IPS-18c (cell line): ENCODE measurements around the gene SHKBP1.
A peak's percentile ranks its signal among the peaks of the same experiment; 100 is the strongest.
"Not testable (repeated sequence)": the region's sequence is repeated elsewhere in the genome, so short reads cannot be mapped to it uniquely, and the experiment has no call there.

ENCODE experiments used
- H3K4me3 ChIP-seq: 2 replicates; pipeline ENCODE4 v1.7.0; 2013; ENCODE audit warnings: low read depth, mild to moderate bottlenecking, low read length, moderate library complexity; ENCODE audit not compliant: insufficient read depth
- H3K9me3 ChIP-seq: one replicate; pipeline ENCODE4 v1.6.1; 2013; ENCODE audit warnings: mild to moderate bottlenecking, low read length, moderate library complexity; ENCODE audit not compliant: control insufficient read depth, insufficient read depth

SHKBP1 gene

DNA sequence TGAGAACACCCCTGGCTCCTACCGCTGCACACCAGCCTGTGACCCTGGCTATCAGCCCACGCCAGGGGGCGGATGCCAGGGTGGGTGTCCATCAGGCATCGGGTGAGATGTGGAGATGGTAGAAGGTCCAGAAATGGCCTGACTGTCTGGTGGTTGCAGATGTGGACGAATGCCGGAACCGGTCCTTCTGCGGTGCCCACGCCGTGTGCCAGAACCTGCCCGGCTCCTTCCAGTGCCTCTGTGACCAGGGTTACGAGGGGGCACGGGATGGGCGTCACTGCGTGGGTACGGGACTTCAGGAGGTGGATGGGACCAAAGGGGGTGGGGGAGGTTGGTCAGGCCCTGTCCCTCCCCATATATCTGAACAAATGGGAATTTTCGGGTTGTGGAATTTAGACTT is 40.3 kb downstream of the SHKBP1 start:
- Histone ChIP-seq H3K9me3 (no peaks in the 10 kb centered on the region), H3K4me3 (no peak overlapping the region)

GRCh38 chr19:40617961-40618360 is 41.3 kb downstream of the SHKBP1 start:
- Histone ChIP-seq H3K4me3 (no peak overlapping the region), H3K9me3 (no peaks in the 10 kb centered on the region)

DNA sequence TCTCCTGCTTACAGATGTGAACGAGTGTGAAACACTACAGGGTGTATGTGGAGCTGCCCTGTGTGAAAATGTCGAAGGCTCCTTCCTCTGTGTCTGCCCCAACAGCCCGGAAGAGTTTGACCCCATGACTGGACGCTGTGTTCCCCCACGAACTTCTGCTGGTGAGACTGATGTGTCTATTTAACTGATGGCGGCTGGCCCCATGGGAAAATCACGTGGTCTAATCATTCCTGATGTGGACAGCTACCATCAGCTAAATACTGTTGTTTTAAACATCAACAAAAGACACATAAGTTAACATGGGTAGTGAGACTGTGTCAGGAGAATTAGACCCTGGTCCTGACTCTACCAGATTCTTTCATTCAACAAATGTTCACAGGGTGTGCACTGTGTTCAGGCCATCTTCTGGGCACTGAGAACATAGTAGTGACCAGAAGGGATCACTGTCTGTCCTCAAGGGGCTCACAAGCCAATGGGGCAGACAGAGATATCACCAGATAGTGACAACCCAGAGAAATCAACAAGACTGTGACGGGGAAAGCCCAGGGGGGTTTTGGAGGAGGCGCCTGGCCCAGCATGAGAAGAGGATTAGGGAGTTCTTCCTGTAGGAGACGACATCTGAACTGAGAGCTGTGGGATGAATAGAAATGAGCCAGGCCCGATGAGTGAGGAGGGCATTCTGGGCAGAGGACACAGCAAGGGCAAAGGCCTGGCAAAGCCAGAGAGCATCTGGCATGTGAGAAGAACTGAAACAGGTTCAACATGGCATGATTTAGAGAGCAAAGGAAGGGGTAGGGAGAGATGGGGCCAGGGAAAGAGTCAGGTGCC is 42.9 kb downstream of the SHKBP1 start:
- no peaks in the 10 kb centered on the region for H3K9me3 ChIP-seq
- no peak overlapping the region for H3K4me3 ChIP-seq

GRCh38 chr19:40620161-40620485 is 43.5 kb downstream of the SHKBP1 start:
- H3K9me3 ChIP-seq, result no peaks in the 10 kb centered on the region
- no peak overlapping the region for H3K4me3 ChIP-seq

DNA sequence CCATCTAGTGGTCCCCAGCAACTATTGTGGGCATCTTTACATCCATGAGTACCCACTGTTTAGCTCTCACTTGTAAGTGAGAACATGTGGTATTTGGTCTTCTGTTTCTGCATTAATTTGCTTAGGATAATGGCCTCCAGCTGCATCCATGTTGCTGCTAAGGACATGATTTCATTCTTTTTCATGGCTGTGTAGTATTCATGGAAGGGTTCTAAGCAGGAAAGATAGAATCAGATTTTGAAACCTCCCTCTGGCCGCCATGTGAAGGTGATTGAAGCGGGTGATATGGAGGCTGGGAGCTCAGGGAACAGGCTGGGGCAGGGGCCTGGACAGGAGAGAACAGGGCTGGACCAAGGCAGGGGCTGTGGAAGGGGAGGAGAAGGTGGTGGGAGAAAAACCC is 44.6 kb downstream of the SHKBP1 start:
- Histone ChIP-seq H3K9me3 (no peaks in the 10 kb centered on the region), H3K4me3 (no peak overlapping the region)

DNA sequence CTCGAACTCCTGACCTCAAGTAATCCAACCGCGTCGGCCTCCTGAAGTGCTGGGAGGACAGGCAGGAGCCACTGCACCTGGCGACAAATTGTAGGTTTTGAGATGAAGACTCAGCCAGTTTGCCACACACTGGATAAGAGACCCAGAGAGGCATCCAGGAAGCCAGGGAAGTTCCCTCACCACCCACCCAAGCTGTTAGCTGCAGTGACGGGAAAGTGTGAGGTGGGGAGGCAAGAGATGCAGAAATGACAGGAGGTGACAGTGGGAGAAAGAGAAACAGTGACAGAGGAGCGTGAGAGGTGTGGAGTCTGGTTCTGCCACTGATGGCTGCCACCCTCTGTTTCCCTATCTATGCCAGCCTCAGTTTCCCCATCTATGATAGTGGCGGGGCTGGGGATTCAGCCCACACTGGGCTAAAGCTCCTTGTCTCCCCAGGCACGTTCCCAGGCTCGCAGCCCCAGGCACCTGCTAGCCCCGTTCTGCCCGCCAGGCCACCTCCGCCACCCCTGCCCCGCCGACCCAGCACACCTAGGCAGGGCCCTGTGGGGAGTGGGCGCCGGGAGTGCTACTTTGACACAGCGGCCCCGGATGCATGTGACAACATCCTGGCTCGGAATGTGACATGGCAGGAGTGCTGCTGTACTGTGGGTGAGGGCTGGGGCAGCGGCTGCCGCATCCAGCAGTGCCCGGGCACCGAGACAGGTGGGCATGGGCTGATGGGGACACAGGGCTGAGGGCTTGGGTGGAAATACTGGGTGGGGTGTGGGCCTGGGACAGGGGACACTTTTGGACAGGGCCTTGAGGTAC is 45.5 kb downstream of the SHKBP1 start:
- H3K9me3 ChIP-seq, result no peaks in the 10 kb centered on the region
- H3K4me3 ChIP-seq, result no peak overlapping the region

DNA sequence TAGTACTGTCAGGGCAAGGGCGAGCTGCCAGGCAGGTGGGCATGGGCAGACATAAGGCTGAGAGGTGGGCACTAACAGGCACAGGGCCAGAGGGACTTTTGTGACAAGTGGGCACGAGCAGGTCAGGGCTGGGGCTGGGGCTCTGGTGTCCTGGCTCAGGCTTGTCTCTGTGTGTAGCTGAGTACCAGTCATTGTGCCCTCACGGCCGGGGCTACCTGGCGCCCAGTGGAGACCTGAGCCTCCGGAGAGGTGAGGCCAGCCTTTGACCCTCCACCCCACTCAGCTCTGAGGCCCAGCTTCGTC is 46.1 kb downstream of the SHKBP1 start:
- no peaks in the 10 kb centered on the region for H3K9me3 ChIP-seq

GRCh38 chr19:40623403-40624251 is 47.0 kb downstream of the SHKBP1 start:
- H3K4me3 ChIP-seq, result peak overlapping the region; percentile 30

More for the DNA sequence above, 46.1 kb downstream of the SHKBP1 start:
- no peak overlapping the region for H3K4me3 ChIP-seq

GRCh38 chr19:40624369-40625153 is 47.9 kb downstream of the SHKBP1 start:
- H3K4me3 ChIP-seq, H3K9me3 ChIP-seq: not testable (repeated sequence)

More at GRCh38 chr19:40623403-40624251, 47.0 kb downstream of the SHKBP1 start:
- no peaks in the 10 kb centered on the region for H3K9me3 ChIP-seq

DNA sequence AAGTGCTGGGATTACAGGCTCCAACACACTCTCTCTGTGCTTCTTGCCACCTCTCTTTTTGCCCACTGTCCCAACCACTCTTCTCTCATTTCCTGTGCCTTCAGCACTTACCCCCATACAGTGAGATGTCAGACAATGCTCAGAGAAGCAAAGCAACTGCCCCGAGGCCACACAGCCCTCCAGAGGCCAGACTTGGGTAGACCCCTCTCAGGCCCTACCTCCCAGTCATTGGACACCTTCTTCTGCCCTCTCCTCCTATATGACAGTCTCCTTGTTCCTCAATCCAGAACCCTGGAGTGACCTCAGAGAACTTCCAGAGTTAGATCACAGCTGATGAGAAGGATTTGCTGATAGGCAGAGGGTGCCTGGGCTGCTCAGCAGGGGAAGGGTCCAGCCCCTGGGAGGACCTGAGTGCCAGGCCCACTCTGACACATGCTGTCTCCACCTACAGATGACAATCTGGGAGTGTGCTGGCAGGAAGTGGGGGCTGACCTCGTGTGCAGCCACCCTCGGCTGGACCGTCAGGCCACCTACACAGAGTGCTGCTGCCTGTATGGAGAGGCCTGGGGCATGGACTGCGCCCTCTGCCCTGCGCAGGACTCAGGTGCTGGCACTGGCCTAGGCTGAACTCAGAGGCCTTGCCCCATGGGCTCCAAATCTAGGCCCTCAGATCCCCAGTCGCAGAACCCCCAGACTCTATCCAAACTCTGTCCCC is 48.9 kb downstream of the SHKBP1 start:
- Histone ChIP-seq H3K4me3 (no peak overlapping the region), H3K9me3 (no peaks in the 10 kb centered on the region)

DNA sequence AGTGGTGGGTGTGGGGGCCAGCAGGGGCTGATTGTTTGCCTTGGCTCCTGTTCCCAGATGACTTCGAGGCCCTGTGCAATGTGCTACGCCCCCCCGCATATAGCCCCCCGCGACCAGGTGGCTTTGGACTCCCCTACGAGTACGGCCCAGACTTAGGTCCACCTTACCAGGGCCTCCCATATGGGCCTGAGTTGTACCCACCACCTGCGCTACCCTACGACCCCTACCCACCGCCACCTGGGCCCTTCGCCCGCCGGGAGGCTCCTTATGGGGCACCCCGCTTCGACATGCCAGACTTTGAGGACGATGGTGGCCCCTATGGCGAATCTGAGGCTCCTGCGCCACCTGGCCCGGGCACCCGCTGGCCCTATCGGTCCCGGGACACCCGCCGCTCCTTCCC is 50.2 kb downstream of the SHKBP1 start:
- no peaks in the 10 kb centered on the region for H3K9me3 ChIP-seq
- no peak overlapping the region for H3K4me3 ChIP-seq

DNA sequence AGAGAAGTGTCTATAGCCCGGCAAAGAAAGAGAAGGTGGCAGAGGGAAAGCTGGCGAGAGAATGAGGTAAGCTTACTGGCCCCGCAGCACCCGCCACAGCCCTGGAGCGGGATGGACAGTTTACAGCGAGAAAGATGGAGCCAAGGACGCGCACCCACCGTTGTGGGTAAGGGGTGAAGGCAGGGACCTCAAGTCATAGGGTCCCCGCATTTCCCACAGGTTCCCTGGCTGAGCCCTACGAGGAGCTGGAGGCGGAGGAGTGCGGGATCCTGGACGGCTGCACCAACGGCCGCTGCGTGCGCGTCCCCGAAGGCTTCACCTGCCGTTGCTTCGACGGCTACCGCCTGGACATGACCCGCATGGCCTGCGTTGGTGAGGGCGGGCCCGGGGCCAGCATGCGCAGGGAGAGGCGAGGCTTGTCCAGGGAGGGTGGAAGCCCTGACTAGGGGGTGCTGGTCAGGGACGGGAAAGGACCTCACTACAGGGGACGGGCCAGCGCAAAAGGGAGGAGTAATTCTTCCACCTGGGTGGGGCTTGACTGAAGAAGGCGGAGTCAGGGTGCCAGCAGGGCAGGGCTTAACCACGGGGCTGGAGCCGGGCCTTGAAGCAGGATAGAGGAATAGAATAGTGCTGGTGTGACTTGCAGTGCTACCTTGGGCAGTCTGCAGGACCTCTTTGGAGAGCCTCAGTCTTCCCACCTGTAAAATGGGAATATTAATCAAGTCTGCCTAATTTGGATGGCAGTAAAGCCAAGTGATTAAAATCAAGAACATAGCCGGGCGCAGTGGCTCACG is 51.0 kb downstream of the SHKBP1 start:
- Histone ChIP-seq H3K9me3 (no peaks in the 10 kb centered on the region), H3K4me3 (no peak overlapping the region)

GRCh38 chr19:40629346-40629745 is 52.7 kb downstream of the SHKBP1 start:
- no peaks in the 10 kb centered on the region for H3K9me3 ChIP-seq
- H3K4me3 ChIP-seq, result no peak overlapping the region

DNA sequence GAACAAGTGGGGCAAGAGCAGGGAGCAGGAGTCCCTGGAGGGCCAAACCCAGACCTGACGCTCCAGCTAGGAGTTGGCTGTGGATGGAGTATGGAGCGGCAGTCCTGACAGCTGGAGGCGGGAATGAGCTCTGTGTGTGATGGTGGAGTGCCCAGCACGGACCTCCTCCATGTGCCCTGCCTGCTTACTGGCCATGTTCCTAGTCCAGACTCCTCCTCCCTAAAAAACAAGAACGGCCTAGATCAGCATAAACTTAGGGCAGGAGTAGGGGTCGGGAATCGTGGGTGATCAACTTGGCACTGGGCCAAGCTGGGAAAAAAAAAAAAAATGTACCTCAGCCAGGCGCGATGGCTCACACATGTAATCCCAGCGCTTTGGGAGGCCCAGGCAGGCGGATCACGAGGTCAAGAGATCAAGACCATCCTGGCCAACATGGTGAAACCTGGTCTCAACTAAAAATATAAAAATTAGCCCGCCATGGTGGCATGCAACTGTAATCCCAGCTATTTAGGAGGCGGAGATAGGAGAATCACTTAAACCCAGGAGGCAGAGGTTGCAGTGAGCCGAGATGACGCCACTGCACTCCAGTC is 54.0 kb downstream of the SHKBP1 start:
- Histone ChIP-seq H3K9me3 (no peaks in the 10 kb centered on the region), H3K4me3 (peak overlapping the region; percentile 9; the same call in 1 of the 2 replicates)

GRCh38 chr19:40632311-40633036 is 55.8 kb downstream of the SHKBP1 start:
- H3K4me3 ChIP-seq, result no peak overlapping the region

More at GRCh38 chr19:40632311-40633036, 55.8 kb downstream of the SHKBP1 start:
- no peaks in the 10 kb centered on the region for H3K9me3 ChIP-seq
